ENCODE results near the gene KLF2.

KLF2 gene

DNA sequence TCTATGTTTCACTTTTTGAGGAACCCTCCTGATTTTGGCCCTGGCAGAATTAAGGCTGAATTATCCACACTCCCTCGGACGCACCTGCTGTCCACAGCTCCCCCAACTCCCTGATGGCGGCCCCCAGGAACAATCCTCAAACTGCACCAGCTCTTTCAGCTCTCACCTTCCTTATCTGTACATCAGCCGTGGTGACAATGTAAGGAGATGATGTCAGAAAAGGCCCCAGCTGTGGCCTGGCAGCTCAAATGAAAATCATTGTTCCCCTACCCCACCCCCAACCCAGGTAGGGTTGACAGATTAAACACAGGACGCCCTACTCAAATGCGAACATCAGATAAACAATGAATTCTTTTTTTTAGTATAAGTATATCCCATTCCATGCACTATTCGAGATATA, 35.0 kb upstream of the KLF2 start:
- Histone ChIP-seq H3K9ac (ENCODE audit: low read length) (no peak overlapping the region), H2BK12ac (ENCODE audit: low read length in 2 of 2) (no peak overlapping the region), H3K18ac (ENCODE audit: low read depth in 1 of 2, low read length in 2 of 2) (no peak overlapping the region), H3K4me2 (ENCODE audit: low read length, poor library complexity, severe bottlenecking) (no peak overlapping the region), H3K4me1 (ENCODE audit: control insufficient read depth, insufficient read depth, low read depth, low read length) (peaks cover 2% of the 10 kb centered on the region), H4K91ac (ENCODE audit: low read length) (no peak overlapping the region), H2BK15ac (ENCODE audit: low read depth, poor library complexity, severe bottlenecking) (no peak overlapping the region), H3K36me3 (ENCODE audit: control insufficient read depth in 1 of 2, insufficient read depth in 2 of 2, low read depth in 1 of 2, low read length in 2 of 2) (no peaks in the 10 kb centered on the region), H3K4me3 (ENCODE audit: insufficient read depth in 1 of 2, low read depth in 1 of 2, low read length in 2 of 2) (no peak overlapping the region), H3K79me1 (replicated peaks; ENCODE audit: low read length, poor library complexity, severe bottlenecking) (no peaks in the 10 kb centered on the region), H3K23ac (ENCODE audit: low read length in 2 of 2) (no peak overlapping the region), H2BK120ac (ENCODE audit: low read depth, low read length) (no peak overlapping the region), H3K9me3 (ENCODE audit: control insufficient read depth, low read length) (no peaks in the 10 kb centered on the region), H3K27ac (ENCODE audit: low read length, poor library complexity, severe bottlenecking) (no peak overlapping the region), H2BK5ac (ENCODE audit: low read depth, low read length, poor library complexity, severe bottlenecking) (no peak overlapping the region), H4K8ac (ENCODE audit: low read length) (no peak overlapping the region), H2AFZ (ENCODE audit: low read depth, low read length) (no peak overlapping the region), H3K4ac (ENCODE audit: low read depth in 1 of 2, low read length in 2 of 2) (no peak overlapping the region), H3K14ac (ENCODE audit: low read length in 2 of 2) (no peak overlapping the region), H3K27me3 (ENCODE audit: control insufficient read depth in 1 of 2, insufficient read depth in 1 of 2, low read length in 2 of 2) (peaks cover 17 to 42% of the 10 kb centered on the region in 2 experiments), H2AK5ac (ENCODE audit: low read length, severe bottlenecking) (no peak overlapping the region)
- no peak for DNase-seq
- WGBS, result 96% methylated on average over 4 of the region's 7 CpGs

DNA sequence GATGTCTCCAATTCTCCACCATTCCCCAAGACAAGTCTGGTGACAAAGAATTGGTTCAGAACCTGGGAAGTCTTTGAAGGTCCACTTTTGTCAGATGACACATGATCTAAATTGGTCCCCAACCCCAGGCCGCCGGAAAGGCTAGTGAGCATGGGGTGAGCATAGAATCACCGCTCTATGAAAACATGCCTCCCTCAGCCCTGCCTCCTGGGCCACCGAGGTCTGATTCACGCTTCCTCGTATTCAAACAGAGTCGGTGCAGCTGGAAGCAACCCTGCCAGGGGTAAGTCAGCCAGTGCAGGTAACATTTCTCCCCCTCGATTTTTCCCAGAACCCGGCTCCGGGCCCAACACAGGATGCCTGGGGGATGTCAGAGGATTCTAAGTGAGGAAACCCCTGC, 33.9 kb upstream of the KLF2 start:
- Histone ChIP-seq H2BK12ac (ENCODE audit: low read length in 2 of 2) (no peak overlapping the region), H2BK120ac (ENCODE audit: low read depth, low read length) (no peak overlapping the region), H3K23ac (ENCODE audit: low read length in 2 of 2) (no peak overlapping the region), H2AK5ac (ENCODE audit: low read length, severe bottlenecking) (no peak overlapping the region), H3K79me1 (replicated peaks; ENCODE audit: low read length, poor library complexity, severe bottlenecking) (no peaks in the 10 kb centered on the region), H3K4me2 (ENCODE audit: low read length, poor library complexity, severe bottlenecking) (no peak overlapping the region), H2BK15ac (ENCODE audit: low read depth, poor library complexity, severe bottlenecking) (no peak overlapping the region), H3K18ac (ENCODE audit: low read depth in 1 of 2, low read length in 2 of 2) (no peak overlapping the region), H2BK5ac (ENCODE audit: low read depth, low read length, poor library complexity, severe bottlenecking) (no peak overlapping the region), H2AFZ (ENCODE audit: low read depth, low read length) (no peak overlapping the region), H3K27ac (ENCODE audit: low read length, poor library complexity, severe bottlenecking) (no peak overlapping the region), H3K14ac (ENCODE audit: low read length in 2 of 2) (no peak overlapping the region), H4K91ac (ENCODE audit: low read length) (no peak overlapping the region), H3K36me3 (ENCODE audit: control insufficient read depth in 1 of 2, insufficient read depth in 2 of 2, low read depth in 1 of 2, low read length in 2 of 2) (no peaks in the 10 kb centered on the region), H3K27me3 (ENCODE audit: control insufficient read depth in 1 of 2, insufficient read depth in 1 of 2, low read length in 2 of 2) (peaks cover 17 to 33% of the 10 kb centered on the region in 2 experiments), H3K4ac (ENCODE audit: low read depth in 1 of 2, low read length in 2 of 2) (no peak overlapping the region), H3K4me1 (ENCODE audit: control insufficient read depth, insufficient read depth, low read depth, low read length) (peaks cover 2% of the 10 kb centered on the region), H4K8ac (ENCODE audit: low read length) (no peak overlapping the region), H3K4me3 (ENCODE audit: insufficient read depth in 1 of 2, low read depth in 1 of 2, low read length in 2 of 2) (no peak overlapping the region), H3K9me3 (ENCODE audit: control insufficient read depth, low read length) (no peaks in the 10 kb centered on the region), H3K9ac (ENCODE audit: low read length) (no peak overlapping the region)
- 84% methylated on average over 10 of the region's 10 CpGs for WGBS
- no peak for DNase-seq

DNA sequence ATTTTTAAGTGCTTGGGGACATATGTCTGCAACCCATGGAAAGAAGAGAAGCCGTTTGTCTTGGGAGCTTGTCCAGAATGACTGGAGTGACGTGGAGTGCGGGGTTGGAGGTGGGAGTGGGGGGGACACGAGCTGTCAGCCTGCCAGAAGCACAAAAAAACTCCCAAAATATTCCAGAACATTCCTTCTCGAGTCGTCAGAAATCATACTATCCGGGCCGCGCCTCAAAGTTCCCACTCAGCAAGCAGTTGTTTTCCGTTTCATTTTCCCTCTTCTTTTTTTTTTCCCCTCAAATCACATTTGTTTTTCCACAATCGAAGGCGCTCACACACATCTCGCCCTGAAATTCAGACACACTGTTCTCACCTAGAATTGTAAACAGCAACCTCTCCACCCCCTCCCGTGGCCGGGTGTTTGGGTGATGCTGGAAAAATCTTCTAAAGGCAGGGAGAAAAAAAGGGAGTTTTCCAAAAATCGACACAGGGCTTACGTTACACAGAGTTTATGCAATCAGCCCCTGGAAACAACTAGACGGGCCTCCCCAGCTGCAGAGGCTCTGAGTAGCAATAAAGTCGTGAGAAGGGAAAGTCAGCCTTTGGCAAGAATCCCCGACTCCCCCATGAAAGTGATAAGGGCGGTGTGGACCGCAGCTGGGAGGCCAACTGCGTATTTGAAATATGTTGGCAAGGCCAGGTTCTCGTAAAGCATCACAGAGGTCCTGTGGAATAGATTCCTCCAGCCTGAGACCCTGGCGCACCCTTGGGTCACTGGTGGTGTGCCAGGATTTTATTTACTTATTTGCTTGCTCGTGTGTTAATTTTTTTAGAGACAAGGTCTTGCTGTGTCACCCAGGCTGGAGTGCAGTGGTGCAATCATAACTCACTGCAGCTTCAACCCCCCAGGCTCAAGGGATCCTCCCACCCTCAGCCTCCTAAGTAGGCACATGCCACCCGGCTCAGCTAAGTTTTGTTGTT, 31.2 kb upstream of the KLF2 start:
- H4K8ac ChIP-seq (ENCODE audit: low read length), result peak overlapping the region; percentile 29
- no peaks in the 10 kb centered on the region for H3K9me3 ChIP-seq (ENCODE audit: control insufficient read depth, low read length)
- H3K23ac ChIP-seq (ENCODE audit: low read length in 2 of 2), result no peak overlapping the region
- peak; percentile 94 for DNase-seq
- H3K4ac ChIP-seq (ENCODE audit: low read depth in 1 of 2, low read length in 2 of 2), result peak overlapping the region in 1 of 2 experiments; percentile 59
- no peaks in the 10 kb centered on the region for H3K36me3 ChIP-seq (ENCODE audit: control insufficient read depth in 1 of 2, insufficient read depth in 2 of 2, low read depth in 1 of 2, low read length in 2 of 2)
- no peak overlapping the region for H3K14ac ChIP-seq (ENCODE audit: low read length in 2 of 2)
- WGBS, result 50% methylated on average over 23 of the region's 27 CpGs
- H3K79me1 ChIP-seq (replicated peaks; ENCODE audit: low read length, poor library complexity, severe bottlenecking), result no peaks in the 10 kb centered on the region
- no peak overlapping the region for H3K4me2 ChIP-seq (ENCODE audit: low read length, poor library complexity, severe bottlenecking)
- H3K27me3 ChIP-seq (ENCODE audit: control insufficient read depth in 1 of 2, insufficient read depth in 1 of 2, low read length in 2 of 2), result peaks cover 4 to 35% of the 10 kb centered on the region in 2 experiments
- H3K27ac ChIP-seq (ENCODE audit: low read length, poor library complexity, severe bottlenecking), result no peak overlapping the region
- no peak overlapping the region for H4K91ac ChIP-seq (ENCODE audit: low read length)
- H2BK15ac ChIP-seq (ENCODE audit: low read depth, poor library complexity, severe bottlenecking), result no peak overlapping the region
- H3K18ac ChIP-seq (ENCODE audit: low read depth in 1 of 2, low read length in 2 of 2), result peak overlapping the region in 1 of 2 experiments; percentile 49
- peak overlapping the region; percentile 93 for H3K9ac ChIP-seq (ENCODE audit: low read length)
- peaks cover 6% of the 10 kb centered on the region for H3K4me1 ChIP-seq (ENCODE audit: control insufficient read depth, insufficient read depth, low read depth, low read length)
- peak overlapping the region; percentile 18 to 74 for H3K4me3 ChIP-seq (ENCODE audit: insufficient read depth in 1 of 2, low read depth in 1 of 2, low read length in 2 of 2)
- H2BK5ac ChIP-seq (ENCODE audit: low read depth, low read length, poor library complexity, severe bottlenecking), result no peak overlapping the region
- H2BK12ac ChIP-seq (ENCODE audit: low read length in 2 of 2), result no peak overlapping the region
- H2AK5ac ChIP-seq (ENCODE audit: low read length, severe bottlenecking), result no peak overlapping the region
- H2AFZ ChIP-seq (ENCODE audit: low read depth, low read length), result no peak overlapping the region
- H2BK120ac ChIP-seq (ENCODE audit: low read depth, low read length), result no peak overlapping the region

DNA sequence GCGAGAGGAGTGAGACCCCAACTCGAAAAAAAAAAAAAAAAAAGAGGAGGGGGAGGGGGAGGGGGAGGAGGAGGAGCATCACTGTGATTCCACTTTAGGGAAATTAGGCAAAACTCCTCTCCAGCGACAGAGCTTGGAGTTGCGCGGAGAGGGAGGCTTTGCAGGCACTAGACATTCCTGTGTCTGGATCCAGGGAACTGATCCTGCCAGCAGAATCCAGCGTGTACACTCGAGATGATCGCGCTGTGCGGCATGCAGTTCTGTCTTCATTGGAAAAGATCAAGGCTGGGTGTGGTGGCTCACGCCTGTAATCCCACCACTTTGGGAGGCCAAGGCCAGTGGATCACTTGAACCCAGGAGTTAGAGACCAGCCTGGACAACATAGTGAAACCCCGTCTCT, 29.6 kb upstream of the KLF2 start:
- Histone ChIP-seq H3K18ac (ENCODE audit: low read depth in 1 of 2, low read length in 2 of 2) (no peak overlapping the region), H2BK15ac (ENCODE audit: low read depth, poor library complexity, severe bottlenecking) (no peak overlapping the region), H3K27me3 (ENCODE audit: control insufficient read depth in 1 of 2, insufficient read depth in 1 of 2, low read length in 2 of 2) (peaks cover 4 to 26% of the 10 kb centered on the region in 2 experiments), H2BK5ac (ENCODE audit: low read depth, low read length, poor library complexity, severe bottlenecking) (no peak overlapping the region), H2BK12ac (ENCODE audit: low read length in 2 of 2) (no peak overlapping the region), H3K79me1 (replicated peaks; ENCODE audit: low read length, poor library complexity, severe bottlenecking) (no peaks in the 10 kb centered on the region), H2AFZ (ENCODE audit: low read depth, low read length) (no peak overlapping the region), H2BK120ac (ENCODE audit: low read depth, low read length) (no peak overlapping the region), H4K8ac (ENCODE audit: low read length) (no peak overlapping the region), H3K27ac (ENCODE audit: low read length, poor library complexity, severe bottlenecking) (no peak overlapping the region), H2AK5ac (ENCODE audit: low read length, severe bottlenecking) (no peak overlapping the region), H4K91ac (ENCODE audit: low read length) (no peak overlapping the region), H3K4me1 (ENCODE audit: control insufficient read depth, insufficient read depth, low read depth, low read length) (peaks cover 6% of the 10 kb centered on the region), H3K4me3 (ENCODE audit: insufficient read depth in 1 of 2, low read depth in 1 of 2, low read length in 2 of 2) (no peak overlapping the region), H3K14ac (ENCODE audit: low read length in 2 of 2) (no peak overlapping the region), H3K23ac (ENCODE audit: low read length in 2 of 2) (no peak overlapping the region), H3K4me2 (ENCODE audit: low read length, poor library complexity, severe bottlenecking) (no peak overlapping the region), H3K4ac (ENCODE audit: low read depth in 1 of 2, low read length in 2 of 2) (no peak overlapping the region), H3K9me3 (ENCODE audit: control insufficient read depth, low read length) (no peaks in the 10 kb centered on the region), H3K9ac (ENCODE audit: low read length) (no peak overlapping the region), H3K36me3 (ENCODE audit: control insufficient read depth in 1 of 2, insufficient read depth in 2 of 2, low read depth in 1 of 2, low read length in 2 of 2) (no peaks in the 10 kb centered on the region)
- no peak for DNase-seq
- WGBS, result 81% methylated on average over 11 of the region's 12 CpGs
